ENCODE data around the gene CHIC1. TPM values are rescaled to one million over a fixed set of nuclear protein-coding genes. Genes with fewer than 3 reads are reported as not detected.
"Not testable (repeated sequence)": the region's sequence is repeated elsewhere in the genome, so short reads cannot be mapped to it uniquely, and the experiment has no call there.

The CHIC1 gene
- total RNA-seq, 2 experiments from 2014 or later = 4.5 to 4.8 TPM

DNA sequence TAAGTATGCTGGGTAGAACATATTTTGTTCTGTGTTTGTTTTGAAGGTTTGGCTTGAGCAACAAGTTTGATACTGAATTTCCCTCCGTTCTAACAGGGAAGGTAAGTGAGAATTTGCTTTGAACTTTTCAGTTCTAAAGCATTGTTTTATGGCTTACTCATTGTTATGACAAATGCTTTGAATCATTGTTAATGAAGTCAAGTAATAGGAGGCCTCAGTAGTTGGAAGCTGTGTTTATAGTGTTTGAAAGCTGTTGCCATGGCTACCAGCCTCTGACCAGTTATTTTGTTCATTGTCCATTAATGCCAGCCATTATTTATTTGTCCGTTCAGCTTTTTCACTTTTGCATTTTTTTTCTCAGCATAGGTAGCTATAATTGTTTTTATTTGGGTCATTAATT lies 14.4 kb downstream of the CHIC1 start:
- Histone ChIP-seq H3K9me2 (ENCODE audit: insufficient read depth, low read length) (no peaks in the 10 kb centered on the region), H4K20me1 (ENCODE audit: insufficient read depth, low read length) (no peaks in the 10 kb centered on the region), H3K79me2 (ENCODE audit: insufficient read depth, low read depth, low read length) (peaks cover 5% of the 10 kb centered on the region; the same call in 1 of the 2 replicates), H3K4me3 (ENCODE audit: low read depth, low read length, poor library complexity, severe bottlenecking) (no peak overlapping the region), H2AFZ (ENCODE audit: low read length) (no peak overlapping the region), H3K27ac (ENCODE audit: low read depth, low read length, poor library complexity, severe bottlenecking) (no peak overlapping the region), H3K4me1 (ENCODE audit: insufficient read depth, low read length, poor library complexity, severe bottlenecking) (no peaks in the 10 kb centered on the region), H3K9me3 (ENCODE audit: low read length) (no peaks in the 10 kb centered on the region), H3K4me2 (ENCODE audit: low read length) (no peak overlapping the region), H3K36me3 (ENCODE audit: insufficient read depth, low read length) (peaks cover 6% of the 10 kb centered on the region; the same call in 1 of the 2 replicates)
- no TSS peak for BruUV-seq (replicated peaks)
- intact Hi-C loops (cut with micrococcal nuclease; ENCODE audit: unreplicated experiment) = no loop called here
- TF ChIP-seq, protein P1, sequence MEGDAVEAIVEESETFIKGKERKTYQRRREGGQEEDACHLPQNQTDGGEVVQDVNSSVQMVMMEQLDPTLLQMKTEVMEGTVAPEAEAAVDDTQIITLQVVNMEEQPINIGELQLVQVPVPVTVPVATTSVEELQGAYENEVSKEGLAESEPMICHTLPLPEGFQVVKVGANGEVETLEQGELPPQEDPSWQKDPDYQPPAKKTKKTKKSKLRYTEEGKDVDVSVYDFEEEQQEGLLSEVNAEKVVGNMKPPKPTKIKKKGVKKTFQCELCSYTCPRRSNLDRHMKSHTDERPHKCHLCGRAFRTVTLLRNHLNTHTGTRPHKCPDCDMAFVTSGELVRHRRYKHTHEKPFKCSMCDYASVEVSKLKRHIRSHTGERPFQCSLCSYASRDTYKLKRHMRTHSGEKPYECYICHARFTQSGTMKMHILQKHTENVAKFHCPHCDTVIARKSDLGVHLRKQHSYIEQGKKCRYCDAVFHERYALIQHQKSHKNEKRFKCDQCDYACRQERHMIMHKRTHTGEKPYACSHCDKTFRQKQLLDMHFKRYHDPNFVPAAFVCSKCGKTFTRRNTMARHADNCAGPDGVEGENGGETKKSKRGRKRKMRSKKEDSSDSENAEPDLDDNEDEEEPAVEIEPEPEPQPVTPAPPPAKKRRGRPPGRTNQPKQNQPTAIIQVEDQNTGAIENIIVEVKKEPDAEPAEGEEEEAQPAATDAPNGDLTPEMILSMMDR (conservative IDR thresholded peaks at IDR 0.05; ENCODE audit: low read length) = no peak
- TF ChIP-seq EZH2phosphoT487 (IDR thresholded peaks at IDR 0.05; ENCODE audit: borderline replicate concordance, low read depth, low read length) = no peak
- no peak for DNase-seq (ENCODE audit: low spot score)
- ChIA-PET POLR2A (no interaction called here), CTCF (ENCODE audit: unreplicated experiment) (no interaction called here)

DNA sequence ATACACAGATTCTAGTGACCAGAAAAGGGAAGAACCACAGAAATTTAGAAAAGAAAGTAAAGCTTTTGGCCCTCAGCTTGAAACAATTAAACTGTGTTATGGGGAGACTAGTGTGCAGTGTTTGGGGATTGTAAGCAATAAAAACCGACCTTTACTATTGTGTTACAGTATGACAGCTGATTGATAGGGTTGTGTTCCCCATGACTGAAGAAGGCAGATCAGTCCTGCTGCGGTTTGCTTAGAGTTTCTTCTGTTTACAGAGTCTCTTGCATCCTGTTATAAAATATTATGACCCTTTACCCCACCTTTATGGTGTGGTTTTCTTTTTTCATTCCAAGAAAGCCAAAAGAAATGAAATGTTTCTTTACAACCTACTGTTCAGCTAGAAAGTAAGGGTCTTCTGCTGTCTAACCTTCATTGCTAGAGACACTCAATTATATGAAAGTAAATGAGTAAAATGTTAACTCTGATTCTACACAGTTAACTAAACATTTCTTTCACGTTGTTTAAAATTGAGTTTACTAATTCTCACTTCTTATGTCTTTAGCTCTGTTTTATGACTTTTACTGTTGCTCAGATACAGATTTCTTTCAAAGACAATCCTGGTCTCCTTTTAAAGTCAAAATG lies 18.1 kb downstream of the CHIC1 start:
- POLR2A ChIA-PET = no interaction called here
- Histone ChIP-seq H2AFZ (ENCODE audit: low read length) (no peak overlapping the region), H3K4me1 (ENCODE audit: insufficient read depth, low read length, poor library complexity, severe bottlenecking) (no peaks in the 10 kb centered on the region), H4K20me1 (ENCODE audit: insufficient read depth, low read length) (no peaks in the 10 kb centered on the region), H3K4me3 (ENCODE audit: low read depth, low read length, poor library complexity, severe bottlenecking) (no peak overlapping the region), H3K36me3 (ENCODE audit: insufficient read depth, low read length) (no peaks in the 10 kb centered on the region; the same call in 1 of the 2 replicates), H3K79me2 (ENCODE audit: insufficient read depth, low read depth, low read length) (no peaks in the 10 kb centered on the region), H3K4me2 (ENCODE audit: low read length) (no peak overlapping the region), H3K9me3 (ENCODE audit: low read length) (no peaks in the 10 kb centered on the region), H3K27ac (ENCODE audit: low read depth, low read length, poor library complexity, severe bottlenecking) (no peak overlapping the region), H3K9me2 (ENCODE audit: insufficient read depth, low read length) (no peaks in the 10 kb centered on the region)
- no peak for DNase-seq (ENCODE audit: low spot score)
- intact Hi-C loops (cut with micrococcal nuclease; ENCODE audit: unreplicated experiment) = no loop called here
- CTCF ChIA-PET (ENCODE audit: unreplicated experiment) = no interaction called here
- no TSS peak for BruUV-seq (replicated peaks)
- no peak for TF ChIP-seq EZH2phosphoT487 (IDR thresholded peaks at IDR 0.05; ENCODE audit: borderline replicate concordance, low read depth, low read length)
- TF ChIP-seq, protein P1 (conservative IDR thresholded peaks at IDR 0.05; ENCODE audit: low read length) = no peak

DNA sequence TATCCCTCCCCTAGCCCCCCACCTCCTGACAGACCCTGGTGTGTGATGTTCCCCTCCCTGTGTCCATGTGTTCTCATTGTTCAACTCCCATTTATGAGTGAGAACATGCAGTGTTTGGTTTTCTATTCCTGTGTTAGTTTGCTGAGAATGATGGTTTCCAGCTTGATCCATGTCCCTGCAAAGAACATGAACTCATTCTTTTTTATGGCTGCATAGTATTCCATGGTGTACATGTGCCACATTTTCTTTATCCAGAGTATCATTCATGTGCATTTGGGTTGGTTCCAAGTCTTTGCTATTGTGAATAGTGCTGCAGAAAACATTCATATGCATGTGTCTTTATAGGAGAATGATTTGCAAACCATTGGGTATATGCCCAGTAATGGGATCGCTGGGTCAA lies 34.8 kb downstream of the CHIC1 start:
- H3K4me2 ChIP-seq (ENCODE audit: low read length); H3K79me2 ChIP-seq (ENCODE audit: insufficient read depth, low read depth, low read length); H3K36me3 ChIP-seq (ENCODE audit: insufficient read depth, low read length); BruUV-seq (replicated peaks); H3K4me1 ChIP-seq (ENCODE audit: insufficient read depth, low read length, poor library complexity, severe bottlenecking); H2AFZ ChIP-seq (ENCODE audit: low read length); H3K9me2 ChIP-seq (ENCODE audit: insufficient read depth, low read length); CTCF ChIA-PET (ENCODE audit: unreplicated experiment); H3K9me3 ChIP-seq (ENCODE audit: low read length); intact Hi-C loops (cut with micrococcal nuclease; ENCODE audit: unreplicated experiment); H3K4me3 ChIP-seq (ENCODE audit: low read depth, low read length, poor library complexity, severe bottlenecking); DNase-seq (ENCODE audit: low spot score); H3K27ac ChIP-seq (ENCODE audit: low read depth, low read length, poor library complexity, severe bottlenecking); H4K20me1 ChIP-seq (ENCODE audit: insufficient read depth, low read length): not testable (repeated sequence)
- POLR2A ChIA-PET = interaction anchor here (1.4 kb wide), 1 partner anchor 23 kb away, joined by 3 read pairs; no protein-coding TSS in a partner anchor
